Keratinocyte (primary cell): Measurements from ENCODE around the gene HAND2. TPM values are rescaled to one million over a fixed set of nuclear protein-coding genes. Genes with fewer than 3 reads are reported as not detected.

Experiments
- DNase-seq: peaks from one replicate; pipeline ENCODE4 v3.0.0-alpha.2; 2011; ENCODE audit warnings: low read depth, missing footprints, low spot score
- FAIRE-seq: peaks from 2 replicates; lab custom pipeline; 2011; peaks lifted over from hg19 to GRCh38; lab: Jason Lieb, UNC
- H2AFZ ChIP-seq: 2 replicates; pipeline ENCODE4 v1.6.0; 2012; ENCODE audit warnings: low read length, control low read depth, inconsistent platforms; ENCODE audit not compliant: control insufficient read depth
- H3K27ac ChIP-seq: 2 replicates; pipeline ENCODE4 v1.5.1; 2011; ENCODE audit warnings: low read length; ENCODE audit not compliant: control insufficient read depth, insufficient read depth
- H3K27me3 ChIP-seq: 3 replicates; pipeline ENCODE4 v1.6.0; 2011; ENCODE audit warnings: low read length; ENCODE audit not compliant: control insufficient read depth, insufficient read depth; ENCODE audit errors: extremely low read depth
- H3K36me3 ChIP-seq, 2 experiments: 2 replicates in 1 of 2; 3 replicates in 1 of 2; pipeline ENCODE4 v1.5.1; 2011; ENCODE audit warnings: low read length in 2 of 2, mild to moderate bottlenecking in 1 of 2; ENCODE audit not compliant: control insufficient read depth in 2 of 2, insufficient read depth in 2 of 2; ENCODE audit errors: extremely low read depth in 1 of 2
- H3K4me1 ChIP-seq: 3 replicates; pipeline ENCODE4 v1.5.1; 2011; ENCODE audit warnings: low read length; ENCODE audit not compliant: control insufficient read depth, insufficient read depth; ENCODE audit errors: extremely low read depth
- H3K4me2 ChIP-seq: 3 replicates; pipeline ENCODE4 v1.6.0; 2011; ENCODE audit warnings: low read depth, low read length; ENCODE audit not compliant: control insufficient read depth, insufficient read depth; ENCODE audit errors: extremely low read depth
- H3K4me3 ChIP-seq, 3 experiments: fragments of 200-600 bp in 1 of 3; sonication (generic) in 1 of 3; 2 replicates in 2 of 3; 3 replicates in 1 of 3; pipeline ENCODE4 v1.5.1; 2011 to 2016; ENCODE audit warnings: low read length in 3 of 3, mild to moderate bottlenecking in 3 of 3, control low read depth in 2 of 3, inconsistent platforms in 1 of 3, low read depth in 1 of 3, mixed read lengths in 1 of 3, mixed run types in 1 of 3, moderate library complexity in 1 of 3; ENCODE audit not compliant: control insufficient read depth in 2 of 3, insufficient read depth in 2 of 3; ENCODE audit errors: extremely low read depth in 1 of 3
- H3K79me2 ChIP-seq: 2 replicates; pipeline ENCODE4 v1.6.0; 2012; ENCODE audit warnings: low read length; ENCODE audit not compliant: control insufficient read depth, insufficient read depth
- H3K9ac ChIP-seq: 3 replicates; pipeline ENCODE4 v1.6.0; 2011; ENCODE audit warnings: low read length; ENCODE audit not compliant: control insufficient read depth, insufficient read depth; ENCODE audit errors: extremely low read depth
- H3K9me1 ChIP-seq: 3 replicates; pipeline ENCODE4 v1.6.0; 2011; ENCODE audit warnings: low read length; ENCODE audit not compliant: control insufficient read depth, insufficient read depth; ENCODE audit errors: extremely low read depth
- H3K9me3 ChIP-seq: 2 replicates; pipeline ENCODE4 v1.5.1; 2012; ENCODE audit warnings: low read depth, low read length; ENCODE audit not compliant: control insufficient read depth
- H4K20me1 ChIP-seq: 3 replicates; pipeline ENCODE4 v1.6.0; 2011; ENCODE audit warnings: low read length; ENCODE audit not compliant: control insufficient read depth, insufficient read depth; ENCODE audit errors: extremely low read depth
- CTCF ChIP-seq, 3 experiments: IDR thresholded peaks in 1 of 3; conservative IDR thresholded peaks in 1 of 3; optimal IDR thresholded peaks in 1 of 3; 2 replicates in 2 of 3; 3 replicates in 1 of 3; pipeline versions ENCODE3 to v1.5.1; 2011; ENCODE audit warnings: low read length in 3 of 3, mild to moderate bottlenecking in 3 of 3, moderate library complexity in 2 of 3, control low read depth in 1 of 3, inconsistent platforms in 1 of 3; ENCODE audit not compliant: insufficient read depth in 2 of 3; ENCODE audit errors: extremely low read depth in 1 of 3
- EZH2 ChIP-seq: IDR thresholded peaks from one replicate; pipeline ENCODE4 v1.6.1; 2012; ENCODE audit warnings: inconsistent platforms, mild to moderate bottlenecking, low read length, moderate library complexity
- dilution Hi-C: fragments of 300-500 bp; cut with MboI; formaldehyde crosslinking; loops from one replicate; pipeline ENCODE4 v1.7.0; 2020; ENCODE audit warnings: low sequenced_read_pairs; ENCODE audit not compliant: extremely low pct_ligation_motif_present
- polyA plus RNA-seq, 5 experiments: library from polyadenylated mRNA; depleted of rRNA in 3 of 5; stranded (reverse) in 3 of 5; stranded (forward) in 1 of 5; unstranded in 1 of 5; fragments of >200 nt; gene quantifications; 1 replicate in 1 of 5; 2 replicates in 3 of 5; 3 replicates in 1 of 5; pipeline versions ENCODE4 v1.2.1 to v1.2.3, GENCODE V29; 2011 to 2012; ENCODE audit warnings: missing spikeins in 2 of 5, low read depth in 1 of 5, low replicate concordance in 1 of 5

HAND2 gene
- polyA plus RNA-seq, 1 donor (not counting 4 experiments of a cell fraction or from before 2014, with no cell fraction given) = not detected

DNA sequence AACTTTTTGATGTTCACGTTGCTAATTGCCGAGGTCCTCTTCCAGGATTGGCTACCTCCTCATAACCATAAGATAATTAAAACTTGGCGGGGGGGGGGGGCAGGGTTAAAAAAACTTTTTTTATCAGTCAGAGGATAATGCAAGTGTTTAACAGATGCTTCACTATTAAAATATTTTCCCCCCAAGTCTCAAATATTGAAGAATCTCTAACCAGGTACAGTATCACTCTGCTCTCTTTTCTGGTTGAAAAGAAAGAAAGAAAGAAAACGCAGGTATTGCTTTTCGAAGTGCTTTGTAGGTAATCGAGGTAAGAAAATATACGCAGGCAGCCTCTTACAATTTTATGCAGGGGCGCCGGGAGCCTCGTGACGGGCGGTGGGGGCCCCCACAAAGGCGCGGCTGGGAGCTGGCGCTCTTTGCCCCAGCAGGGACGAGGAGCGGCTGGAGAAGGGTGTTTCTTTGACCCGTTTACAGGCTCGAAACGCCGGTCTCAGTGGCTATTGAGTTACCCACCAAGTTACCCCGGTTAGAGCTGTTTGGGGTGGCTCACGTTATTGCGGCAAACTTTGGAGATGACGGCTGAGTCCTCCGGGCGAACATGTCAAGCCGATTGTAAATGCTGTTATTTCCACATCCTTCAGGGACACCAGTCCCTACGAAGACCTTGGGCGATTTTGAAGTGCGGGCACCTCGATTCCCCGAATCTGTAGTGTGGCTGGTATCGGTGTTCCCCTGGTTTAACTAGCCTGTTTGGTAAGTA is 477 bp upstream of the HAND2 start:
- H3K9me3 ChIP-seq = peaks cover 4% of the 10 kb centered on the region
- no peak overlapping the region for H3K9ac ChIP-seq
- H3K36me3 ChIP-seq = no peaks in the 10 kb centered on the region
- no peak for FAIRE-seq
- peaks cover 3% of the 10 kb centered on the region for H4K20me1 ChIP-seq
- H3K9me1 ChIP-seq = no peaks in the 10 kb centered on the region
- no peak overlapping the region for H3K27ac ChIP-seq
- no peak for DNase-seq
- no peaks in the 10 kb centered on the region for H3K79me2 ChIP-seq
- dilution Hi-C loops = no loop called here
- H3K27me3 ChIP-seq = peaks cover 90% of the 10 kb centered on the region
- H2AFZ ChIP-seq = no peak overlapping the region
- H3K4me2 ChIP-seq = peak overlapping the region; percentile 45
- no peak for TF ChIP-seq EZH2
- TF ChIP-seq CTCF (optimal IDR thresholded peaks at IDR 0.05 in 1 of 3, IDR thresholded peaks at IDR 0.05 in 1 of 3, conservative IDR thresholded peaks at IDR 0.05 in 1 of 3; ENCODE audit: extremely low read depth in 1 of 3, insufficient read depth in 2 of 3, low read length in 3 of 3) = no peak
- peak overlapping the region in 1 of 3 experiments; percentile 5 for H3K4me3 ChIP-seq
- H3K4me1 ChIP-seq = no peaks in the 10 kb centered on the region

DNA sequence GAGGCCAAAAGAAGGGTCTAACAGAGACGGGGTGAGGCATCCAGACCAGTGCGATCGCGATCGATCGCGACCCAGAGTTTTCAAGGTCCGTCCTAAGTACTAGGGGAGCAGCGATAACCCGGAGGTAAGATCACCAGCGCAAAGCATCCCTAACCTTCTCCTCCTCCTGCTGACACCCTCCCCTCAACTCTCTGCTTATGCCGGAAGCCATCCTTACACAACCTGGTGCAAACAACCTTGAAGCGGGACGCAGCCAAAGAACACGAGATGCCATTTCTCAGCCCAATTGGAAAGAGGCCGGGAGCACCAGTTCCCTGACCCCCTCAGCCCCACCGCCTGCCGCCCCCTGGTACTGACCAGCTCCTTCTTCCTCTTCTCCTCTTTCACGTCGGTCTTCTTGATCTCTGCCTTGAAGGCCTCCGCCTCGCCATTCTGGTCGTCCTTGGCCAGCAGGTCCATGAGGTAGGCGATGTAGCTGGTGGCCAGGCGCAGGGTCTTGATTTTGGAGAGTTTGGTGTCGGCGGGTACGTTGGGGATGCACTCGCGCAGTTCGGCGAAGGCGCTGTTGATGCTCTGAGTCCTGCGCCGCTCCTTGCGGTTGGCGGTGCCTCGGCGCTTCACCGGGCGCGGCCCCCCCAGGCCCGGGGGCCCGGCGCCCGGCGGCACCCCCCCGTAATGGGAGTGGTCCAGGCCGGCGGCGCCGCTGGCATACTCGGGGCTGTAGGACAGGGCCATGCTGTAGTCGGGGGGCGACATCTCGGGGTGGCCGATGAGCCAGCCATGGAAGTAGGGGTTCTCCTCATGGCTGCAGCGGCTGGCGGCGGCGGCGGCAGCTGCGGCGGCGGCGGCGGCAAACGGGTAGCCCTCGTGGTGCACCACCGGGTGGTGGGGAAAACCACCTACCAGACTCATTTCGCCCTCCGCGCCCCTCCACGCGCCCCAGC is 1.4 kb downstream of the HAND2 start:
- H3K79me2 ChIP-seq = no peaks in the 10 kb centered on the region

More for the DNA sequence above, 1.4 kb downstream of the HAND2 start:
- Histone ChIP-seq H3K9ac (no peak overlapping the region), H3K36me3 (no peaks in the 10 kb centered on the region), H3K4me2 (no peak overlapping the region), H3K9me1 (no peaks in the 10 kb centered on the region), H3K4me3 (no peak overlapping the region), H3K9me3 (peaks cover 4% of the 10 kb centered on the region), H2AFZ (no peak overlapping the region), H3K27me3 (peaks cover 96% of the 10 kb centered on the region), H3K27ac (no peak overlapping the region), H3K4me1 (no peaks in the 10 kb centered on the region), H4K20me1 (peaks cover 3% of the 10 kb centered on the region)
- dilution Hi-C loops = no loop called here
- FAIRE-seq = no peak
- TF ChIP-seq CTCF (optimal IDR thresholded peaks at IDR 0.05 in 1 of 3, IDR thresholded peaks at IDR 0.05 in 1 of 3, conservative IDR thresholded peaks at IDR 0.05 in 1 of 3; ENCODE audit: extremely low read depth in 1 of 3, insufficient read depth in 2 of 3, low read length in 3 of 3) (no peak), EZH2 (peak; percentile 91)
- no peak for DNase-seq
